C1 segment of cervical spinal cord (tissue), 14 donors: ENCODE measurements around the gene IFI44.

Experiments used
- DNase-seq, 14 donors: peaks; one replicate each; lab custom pipeline; 2025; lab: John Stamatoyannopoulos, UW

The IFI44 gene

GRCh38 chr1:78651241-78651640 lies 1.6 kb downstream of the IFI44 start:
- peak in 5 of 14 donors; percentile 10 to 39 (median 12) for DNase-seq

- DNase-seq, result no peak
These were observed 2.5 kb downstream of the IFI44 start for GRCh38 chr1:78652019-78652560.

GRCh38 chr1:78658901-78659300 lies 9.3 kb downstream of the IFI44 start:
- DNase-seq, result no peak

GRCh38 chr1:78663923-78664322 lies 14.3 kb downstream of the IFI44 start:
- DNase-seq, result no peak

GRCh38 chr1:78664763-78665162 lies 15.1 kb downstream of the IFI44 start:
- DNase-seq, result no peak

GRCh38 chr1:78665809-78666208 lies 16.2 kb downstream of the IFI44 start:
- DNase-seq, result no peak

- no peak for DNase-seq
These were observed 18.3 kb downstream of the IFI44 start for GRCh38 chr1:78667939-78668338.

- no peak for DNase-seq
These were observed 18.8 kb downstream of the IFI44 start for GRCh38 chr1:78668427-78668826.

GRCh38 chr1:78672428-78672827 lies 22.8 kb downstream of the IFI44 start:
- DNase-seq, result no peak

GRCh38 chr1:78673120-78673519 lies 23.5 kb downstream of the IFI44 start:
- no peak for DNase-seq

- peak in 1 of 14 donors; percentile 21 for DNase-seq
These were observed 26.8 kb downstream of the IFI44 start for GRCh38 chr1:78676347-78676982.

- no peak for DNase-seq
These were observed 27.4 kb downstream of the IFI44 start for GRCh38 chr1:78676993-78677392.

GRCh38 chr1:78677788-78678187 lies 28.2 kb downstream of the IFI44 start:
- no peak for DNase-seq

- DNase-seq, result no peak
These were observed 28.7 kb downstream of the IFI44 start for GRCh38 chr1:78678324-78678723.

- DNase-seq, result no peak
These were observed 31.6 kb downstream of the IFI44 start for GRCh38 chr1:78681265-78681664.

GRCh38 chr1:78682496-78682895 lies 32.9 kb downstream of the IFI44 start:
- DNase-seq, result no peak

GRCh38 chr1:78683079-78683478 lies 33.4 kb downstream of the IFI44 start:
- DNase-seq, result no peak

- no peak for DNase-seq
These were observed 37.7 kb downstream of the IFI44 start for GRCh38 chr1:78687315-78687714.

- no peak for DNase-seq
These were observed 38.3 kb downstream of the IFI44 start for GRCh38 chr1:78687914-78688313.

GRCh38 chr1:78688697-78689096 lies 39.1 kb downstream of the IFI44 start:
- DNase-seq, result no peak

- no peak for DNase-seq
These were observed 40.9 kb downstream of the IFI44 start for GRCh38 chr1:78690516-78690915.

GRCh38 chr1:78691995-78692747 lies 42.5 kb downstream of the IFI44 start:
- DNase-seq, result no peak

GRCh38 chr1:78699813-78700212 lies 50.2 kb downstream of the IFI44 start:
- DNase-seq, result no peak
